ENCODE measurements around the gene HDAC4.

HDAC4 gene

DNA sequence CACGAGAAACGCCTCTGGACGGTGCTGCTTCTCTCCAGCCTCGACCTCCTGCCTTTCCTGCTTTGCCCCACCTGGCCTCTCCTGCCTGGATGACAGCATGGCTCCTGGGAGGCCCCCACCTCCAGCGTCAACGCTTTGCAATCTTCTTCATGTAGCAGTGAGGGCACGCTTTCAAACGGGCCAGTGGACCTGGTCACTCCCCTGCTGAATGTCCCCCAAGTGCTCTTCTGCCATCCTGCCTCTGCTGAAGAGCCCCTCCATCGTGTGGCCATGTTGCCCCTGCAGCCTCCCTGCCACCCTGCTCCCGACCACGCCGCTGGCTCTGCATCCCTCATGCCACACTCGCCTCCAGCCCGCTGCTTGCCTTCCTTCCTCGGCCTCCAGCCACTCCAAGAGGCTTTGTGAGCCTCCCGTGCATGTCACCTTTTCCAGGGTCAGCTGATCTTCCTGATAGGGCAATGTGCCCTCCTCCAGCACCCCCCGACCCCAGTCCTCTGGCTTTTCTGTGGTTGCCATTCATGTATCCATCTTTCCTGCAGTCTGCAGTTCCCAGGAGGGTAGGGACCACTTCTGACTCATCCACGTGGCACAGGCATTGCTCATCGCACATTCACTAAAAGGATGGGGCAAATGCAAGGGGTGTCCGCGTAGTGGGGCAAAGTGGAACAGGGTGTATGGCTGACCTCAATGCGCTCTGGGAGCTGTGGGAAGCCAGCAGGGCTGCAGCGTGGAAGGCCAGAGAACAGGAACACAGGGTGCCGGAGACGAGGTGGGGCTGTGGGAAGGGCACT lies 284.2 kb downstream of the HDAC4 start:
- no peak for DNase-seq
- Histone ChIP-seq H3K27ac (ENCODE audit: insufficient read depth, low read length, poor library complexity, severe bottlenecking) (no peak overlapping the region), H3K4me1 (ENCODE audit: control insufficient read depth, insufficient read depth, low read length, poor library complexity, severe bottlenecking) (peaks cover 6% of the 10 kb centered on the region), H3K4me3 (ENCODE audit: insufficient read depth, low read depth, low read length, poor library complexity, severe bottlenecking) (no peak overlapping the region), H3K9me3 (ENCODE audit: control insufficient read depth, low read length) (no peaks in the 10 kb centered on the region), H3K36me3 (ENCODE audit: control insufficient read depth, insufficient read depth, low read length) (peaks cover 16% of the 10 kb centered on the region), H3K27me3 (replicated peaks; ENCODE audit: control insufficient read depth, insufficient read depth, low read length, poor library complexity, severe bottlenecking) (no peaks in the 10 kb centered on the region)

DNA sequence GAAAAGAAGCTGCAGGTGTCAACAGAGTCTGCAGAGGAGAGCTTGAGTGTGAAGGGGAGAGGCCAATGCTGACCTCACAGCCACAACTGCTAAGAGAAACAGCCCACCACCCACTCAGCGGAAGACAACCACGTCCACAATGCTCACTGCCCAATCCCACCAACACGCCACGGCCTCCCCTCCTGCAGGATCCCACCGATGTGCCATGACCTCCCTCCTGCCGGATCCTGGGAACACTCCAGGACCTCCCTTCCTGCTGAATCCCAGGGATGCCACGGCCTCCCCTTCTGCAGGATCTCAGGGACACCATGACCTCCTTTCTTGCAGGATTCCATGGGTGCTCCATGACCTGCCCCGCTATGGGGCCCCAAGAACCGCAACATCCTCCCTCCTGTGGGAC lies 285.2 kb downstream of the HDAC4 start:
- peaks cover 27% of the 10 kb centered on the region for H3K36me3 ChIP-seq (ENCODE audit: control insufficient read depth, insufficient read depth, low read length)
- H3K27me3 ChIP-seq (replicated peaks; ENCODE audit: control insufficient read depth, insufficient read depth, low read length, poor library complexity, severe bottlenecking): no peaks in the 10 kb centered on the region

DNA sequence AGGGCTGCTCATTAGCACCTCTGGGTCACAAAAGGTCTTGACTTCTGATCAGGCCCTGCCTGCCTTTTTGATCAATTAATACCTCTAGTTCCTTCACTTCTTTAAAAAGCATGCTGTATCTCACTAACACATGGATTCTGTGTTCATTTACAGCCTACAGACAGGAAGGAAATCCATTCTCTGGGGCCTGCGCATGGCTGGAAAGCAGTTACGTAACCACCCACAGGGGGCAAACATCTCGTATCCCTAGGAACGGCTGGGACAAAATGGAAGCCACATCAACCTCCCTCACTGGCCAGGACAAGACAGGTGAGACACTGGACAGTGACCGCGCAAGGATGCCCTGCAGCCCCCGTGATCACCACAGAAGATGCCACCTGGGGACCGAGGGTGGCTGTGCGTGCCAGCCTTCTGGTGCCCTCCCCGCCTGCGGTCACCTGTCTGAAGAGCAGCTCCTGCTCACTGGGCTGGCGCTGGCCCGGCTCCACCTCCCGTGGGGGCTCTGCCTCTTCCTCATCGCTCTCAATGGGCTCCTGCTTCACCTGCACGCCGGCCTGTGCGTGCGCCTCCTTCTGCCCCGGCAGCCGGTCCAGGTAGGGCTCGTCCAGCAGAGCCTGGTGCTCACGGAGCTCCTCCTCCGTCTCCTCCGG lies 286.1 kb downstream of the HDAC4 start:
- Histone ChIP-seq H3K9me3 (ENCODE audit: control insufficient read depth, low read length) (no peaks in the 10 kb centered on the region), H3K27ac (ENCODE audit: insufficient read depth, low read length, poor library complexity, severe bottlenecking) (no peak overlapping the region), H3K4me1 (ENCODE audit: control insufficient read depth, insufficient read depth, low read length, poor library complexity, severe bottlenecking) (no peaks in the 10 kb centered on the region), H3K36me3 (ENCODE audit: control insufficient read depth, insufficient read depth, low read length) (peaks cover 36% of the 10 kb centered on the region), H3K27me3 (replicated peaks; ENCODE audit: control insufficient read depth, insufficient read depth, low read length, poor library complexity, severe bottlenecking) (no peaks in the 10 kb centered on the region), H3K4me3 (ENCODE audit: insufficient read depth, low read depth, low read length, poor library complexity, severe bottlenecking) (no peak overlapping the region)
- no peak for DNase-seq

More for the DNA sequence above, 285.2 kb downstream of the HDAC4 start:
- DNase-seq: no peak
- Histone ChIP-seq H3K27ac (ENCODE audit: insufficient read depth, low read length, poor library complexity, severe bottlenecking) (no peak overlapping the region), H3K4me1 (ENCODE audit: control insufficient read depth, insufficient read depth, low read length, poor library complexity, severe bottlenecking) (peaks cover under 1% of the 10 kb centered on the region), H3K4me3 (ENCODE audit: insufficient read depth, low read depth, low read length, poor library complexity, severe bottlenecking) (no peak overlapping the region), H3K9me3 (ENCODE audit: control insufficient read depth, low read length) (no peaks in the 10 kb centered on the region)

GRCh38 chr2:239114119-239114581 lies 286.7 kb downstream of the HDAC4 start:
- no peaks in the 10 kb centered on the region for H3K4me1 ChIP-seq (ENCODE audit: control insufficient read depth, insufficient read depth, low read length, poor library complexity, severe bottlenecking)
- no peaks in the 10 kb centered on the region for H3K9me3 ChIP-seq (ENCODE audit: control insufficient read depth, low read length)
- H3K4me3 ChIP-seq (ENCODE audit: insufficient read depth, low read depth, low read length, poor library complexity, severe bottlenecking): no peak overlapping the region
- no peak overlapping the region for H3K27ac ChIP-seq (ENCODE audit: insufficient read depth, low read length, poor library complexity, severe bottlenecking)
- no peak for DNase-seq
- H3K36me3 ChIP-seq (ENCODE audit: control insufficient read depth, insufficient read depth, low read length): peaks cover 41% of the 10 kb centered on the region
- no peaks in the 10 kb centered on the region for H3K27me3 ChIP-seq (replicated peaks; ENCODE audit: control insufficient read depth, insufficient read depth, low read length, poor library complexity, severe bottlenecking)

DNA sequence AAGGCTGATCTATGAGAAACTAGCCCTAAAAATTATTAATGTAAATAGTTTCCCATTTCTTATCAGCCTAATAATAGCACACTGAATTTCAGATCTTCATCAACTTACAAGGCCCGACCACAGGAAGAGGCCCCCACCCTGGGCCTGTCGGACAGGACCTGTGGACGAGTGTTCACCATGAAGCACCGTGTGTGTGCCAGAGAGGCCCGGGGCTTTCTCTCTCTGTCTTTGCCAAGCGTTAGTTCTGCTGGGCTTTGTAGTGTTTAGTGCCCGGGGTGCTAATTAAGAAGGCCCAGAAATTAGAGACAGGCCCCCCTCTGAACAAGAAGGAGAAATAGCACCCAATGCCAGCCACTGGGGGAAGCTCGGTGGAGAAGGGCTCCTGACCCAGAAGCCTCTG lies 287.2 kb downstream of the HDAC4 start:
- H3K4me3 ChIP-seq (ENCODE audit: insufficient read depth, low read depth, low read length, poor library complexity, severe bottlenecking): no peak overlapping the region
- no peak overlapping the region for H3K27ac ChIP-seq (ENCODE audit: insufficient read depth, low read length, poor library complexity, severe bottlenecking)
- H3K27me3 ChIP-seq (replicated peaks; ENCODE audit: control insufficient read depth, insufficient read depth, low read length, poor library complexity, severe bottlenecking): no peaks in the 10 kb centered on the region
- H3K4me1 ChIP-seq (ENCODE audit: control insufficient read depth, insufficient read depth, low read length, poor library complexity, severe bottlenecking): no peaks in the 10 kb centered on the region
- no peaks in the 10 kb centered on the region for H3K9me3 ChIP-seq (ENCODE audit: control insufficient read depth, low read length)
- DNase-seq: no peak
- peaks cover 46% of the 10 kb centered on the region for H3K36me3 ChIP-seq (ENCODE audit: control insufficient read depth, insufficient read depth, low read length)

GRCh38 chr2:239113171-239113570 lies 287.6 kb downstream of the HDAC4 start:
- no peak for DNase-seq
- Histone ChIP-seq H3K36me3 (ENCODE audit: control insufficient read depth, insufficient read depth, low read length) (peaks cover 51% of the 10 kb centered on the region), H3K4me1 (ENCODE audit: control insufficient read depth, insufficient read depth, low read length, poor library complexity, severe bottlenecking) (no peaks in the 10 kb centered on the region), H3K9me3 (ENCODE audit: control insufficient read depth, low read length) (no peaks in the 10 kb centered on the region), H3K27me3 (replicated peaks; ENCODE audit: control insufficient read depth, insufficient read depth, low read length, poor library complexity, severe bottlenecking) (no peaks in the 10 kb centered on the region), H3K4me3 (ENCODE audit: insufficient read depth, low read depth, low read length, poor library complexity, severe bottlenecking) (no peak overlapping the region), H3K27ac (ENCODE audit: insufficient read depth, low read length, poor library complexity, severe bottlenecking) (no peak overlapping the region)

DNA sequence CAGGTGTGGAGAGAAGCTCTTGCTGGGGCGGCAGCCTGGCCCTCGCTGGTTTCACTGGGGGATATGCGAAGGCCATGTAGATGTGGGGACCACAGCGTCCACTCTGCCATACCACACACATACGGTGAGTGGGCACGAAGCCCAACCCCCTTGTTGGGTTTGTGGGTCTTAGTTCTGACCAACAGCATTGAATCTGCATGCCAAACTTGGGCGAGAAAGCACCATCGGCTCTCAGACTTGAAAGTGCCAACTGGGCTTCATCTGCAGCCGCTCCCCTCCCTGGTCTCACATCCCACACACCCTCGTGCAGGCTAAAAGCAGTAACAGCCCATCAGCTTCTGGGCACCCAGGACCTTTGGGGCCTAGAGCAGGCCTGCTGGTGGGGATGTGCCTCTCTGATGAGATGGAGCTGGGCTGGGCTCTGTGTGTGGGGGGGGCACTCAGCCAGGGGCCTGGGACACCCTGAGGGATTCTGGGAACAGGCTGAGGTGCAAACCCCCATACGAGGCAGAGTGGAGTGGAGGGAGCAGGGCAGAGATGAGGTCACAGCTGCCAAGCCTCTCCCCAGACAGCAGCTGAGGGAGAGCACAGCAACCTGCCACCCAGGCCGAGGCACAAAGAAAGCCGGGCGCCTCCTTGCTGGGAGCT lies 288.6 kb downstream of the HDAC4 start:
- Histone ChIP-seq H3K9me3 (ENCODE audit: control insufficient read depth, low read length) (no peaks in the 10 kb centered on the region), H3K4me3 (ENCODE audit: insufficient read depth, low read depth, low read length, poor library complexity, severe bottlenecking) (no peak overlapping the region), H3K27me3 (replicated peaks; ENCODE audit: control insufficient read depth, insufficient read depth, low read length, poor library complexity, severe bottlenecking) (no peaks in the 10 kb centered on the region), H3K27ac (ENCODE audit: insufficient read depth, low read length, poor library complexity, severe bottlenecking) (no peak overlapping the region), H3K4me1 (ENCODE audit: control insufficient read depth, insufficient read depth, low read length, poor library complexity, severe bottlenecking) (no peaks in the 10 kb centered on the region), H3K36me3 (ENCODE audit: control insufficient read depth, insufficient read depth, low read length) (peaks cover 60% of the 10 kb centered on the region)
- no peak for DNase-seq

DNA sequence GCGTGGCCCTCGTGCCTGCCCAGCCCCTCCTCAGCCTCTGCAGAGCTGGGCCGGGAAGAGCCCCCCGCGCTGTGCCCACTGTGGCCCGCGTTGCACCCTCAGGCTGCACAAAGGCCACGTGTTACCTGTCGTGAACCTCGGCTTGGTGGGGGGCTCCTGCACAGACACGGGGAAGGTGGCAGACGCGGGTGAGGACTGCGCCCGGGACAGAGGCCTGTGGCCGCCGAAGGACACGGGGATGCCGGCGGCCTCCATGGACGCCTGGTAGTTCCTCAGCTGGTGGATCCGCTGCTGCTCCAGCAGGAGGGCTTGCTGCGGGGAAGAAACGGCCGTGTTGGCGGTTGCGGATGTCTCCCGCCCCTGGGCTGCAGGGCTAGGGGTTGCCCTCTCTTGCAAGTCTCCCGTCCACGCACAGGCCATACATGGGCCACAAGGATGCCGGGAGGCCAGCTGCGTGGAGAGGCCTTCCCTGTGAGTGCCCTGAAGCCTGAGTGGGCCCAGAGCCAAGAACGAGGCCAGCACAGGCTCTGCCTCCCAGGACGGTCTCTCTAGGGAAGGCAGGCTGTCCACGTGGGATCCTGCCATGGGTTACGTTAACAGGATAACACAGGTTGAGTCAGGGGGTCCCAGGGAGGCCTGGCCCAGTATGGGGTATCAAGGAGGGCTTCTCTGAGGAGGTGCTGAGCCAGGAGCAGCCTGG lies 289.3 kb downstream of the HDAC4 start:
- peaks cover 67% of the 10 kb centered on the region for H3K36me3 ChIP-seq (ENCODE audit: control insufficient read depth, insufficient read depth, low read length)
- H3K27ac ChIP-seq (ENCODE audit: insufficient read depth, low read length, poor library complexity, severe bottlenecking): no peak overlapping the region
- no peak for DNase-seq

GRCh38 chr2:239110595-239111048 lies 290.2 kb downstream of the HDAC4 start:
- Histone ChIP-seq H3K4me1 (ENCODE audit: control insufficient read depth, insufficient read depth, low read length, poor library complexity, severe bottlenecking) (no peaks in the 10 kb centered on the region), H3K4me3 (ENCODE audit: insufficient read depth, low read depth, low read length, poor library complexity, severe bottlenecking) (no peak overlapping the region), H3K9me3 (ENCODE audit: control insufficient read depth, low read length) (no peaks in the 10 kb centered on the region), H3K27me3 (replicated peaks; ENCODE audit: control insufficient read depth, insufficient read depth, low read length, poor library complexity, severe bottlenecking) (no peaks in the 10 kb centered on the region), H3K36me3 (ENCODE audit: control insufficient read depth, insufficient read depth, low read length) (peaks cover 76% of the 10 kb centered on the region), H3K27ac (ENCODE audit: insufficient read depth, low read length, poor library complexity, severe bottlenecking) (no peak overlapping the region)
- no peak for DNase-seq

More for the DNA sequence above, 289.3 kb downstream of the HDAC4 start:
- no peaks in the 10 kb centered on the region for H3K27me3 ChIP-seq (replicated peaks; ENCODE audit: control insufficient read depth, insufficient read depth, low read length, poor library complexity, severe bottlenecking)
- no peak overlapping the region for H3K4me3 ChIP-seq (ENCODE audit: insufficient read depth, low read depth, low read length, poor library complexity, severe bottlenecking)
- H3K4me1 ChIP-seq (ENCODE audit: control insufficient read depth, insufficient read depth, low read length, poor library complexity, severe bottlenecking): no peaks in the 10 kb centered on the region
- no peaks in the 10 kb centered on the region for H3K9me3 ChIP-seq (ENCODE audit: control insufficient read depth, low read length)
